Activated CD8-positive, alpha-beta T cell treated with anti-CD3 and anti-CD28 coated beads for 36 hours (primary cell): Measurements from ENCODE around the gene KSR2. TPM values are rescaled to one million over a fixed set of nuclear protein-coding genes. Genes with fewer than 3 reads are reported as not detected.

Source experiments
- ATAC-seq: fragments of 200-7000 bp; cut with Tn5 transposase; one replicate; pipeline ENCODE4 v1.10.0; 2021; ENCODE audit warnings: mild to moderate bottlenecking, moderate library complexity
- CTCF ChIA-PET: fragments of 350-600 bp; sonication (Branson Sonifier 250); formaldehyde crosslinking; loops from one replicate; lab custom pipeline; 2021; ENCODE audit warnings: antibody characterized with exemption; lab: Charles Lee
- POLR2A ChIA-PET: fragments of 350-600 bp; sonication (Branson Sonifier 250); formaldehyde crosslinking; loops from one replicate; lab custom pipeline; 2021; ENCODE audit warnings: antibody characterized with exemption; lab: Charles Lee
- DNase-seq: peaks from one replicate; pipeline ENCODE4 v3.0.0-alpha.2; 2020
- H3K27ac Mint-ChIP-seq: one replicate; pipeline ENCODE4 v1.8.0; 2021; ENCODE audit warnings: mild to moderate bottlenecking, mixed read lengths
- H3K27me3 Mint-ChIP-seq: one replicate; pipeline ENCODE4 v1.8.0; 2021; ENCODE audit warnings: mixed read lengths
- H3K36me3 Mint-ChIP-seq: one replicate; pipeline ENCODE4 v1.8.0; 2021; ENCODE audit warnings: low read depth, mixed read lengths
- H3K4me1 Mint-ChIP-seq: one replicate; pipeline ENCODE4 v1.8.0; 2021; ENCODE audit warnings: low read depth, mixed read lengths
- H3K4me3 Mint-ChIP-seq: one replicate; pipeline ENCODE4 v1.8.0; 2021; ENCODE audit warnings: mild to moderate bottlenecking, moderate library complexity, mixed read lengths
- H3K9me3 Mint-ChIP-seq: one replicate; pipeline ENCODE4 v1.8.0; 2021; ENCODE audit warnings: mixed read lengths
- intact Hi-C: fragments of 100-400 bp; cut with micrococcal nuclease; formaldehyde crosslinking; loops from one replicate; pipeline ENCODE4 v1.10.0; 2022
- total RNA-seq, 2 experiments: library from RNA; stranded (reverse); gene quantifications; one replicate each; pipeline ENCODE4 v1.2.3, GENCODE V29; 2021
- TF ChIP-seq, protein P1 (sequence below): fragments of 200-600 bp; IDR thresholded peaks from one replicate; pipeline ENCODE4 v1.8.0; 2022; ENCODE audit warnings: antibody characterized with exemption, mild to moderate bottlenecking

KSR2 gene
- total RNA-seq, 2 experiments from 2014 or later = 0.02 TPM; not detected in 1

DNA sequence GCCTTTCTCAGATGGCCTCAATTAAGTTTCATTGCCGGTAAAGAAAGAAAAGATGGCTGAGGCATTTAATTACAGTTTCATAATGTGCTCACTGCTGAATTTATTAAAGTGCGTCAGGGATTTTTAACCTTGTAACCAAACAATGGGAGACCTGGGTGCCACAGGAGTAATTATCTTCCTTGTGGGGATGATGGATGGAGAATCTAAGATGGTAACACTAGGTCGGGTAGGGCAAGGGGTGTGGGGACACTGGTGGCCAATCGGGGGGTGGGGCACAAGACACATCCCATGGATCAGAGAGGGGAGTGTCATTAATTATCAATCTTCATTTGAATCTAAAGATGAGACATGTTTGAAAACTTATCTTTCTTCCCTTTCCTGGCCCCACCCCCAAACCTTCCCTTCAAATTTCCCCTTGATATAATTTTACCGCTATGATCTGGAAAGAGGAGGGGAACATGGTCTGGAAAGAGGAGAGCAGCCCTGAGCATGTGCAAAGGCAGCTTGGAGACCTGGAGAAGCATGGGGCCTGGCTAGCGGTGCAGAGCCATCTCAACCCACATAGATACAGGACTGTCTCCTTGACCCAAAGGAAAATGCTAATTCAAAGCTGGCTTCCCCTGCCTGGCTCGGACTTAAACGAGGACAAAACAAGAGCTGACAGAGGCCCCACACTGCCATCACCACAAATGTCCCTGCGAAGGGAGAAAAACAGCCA is 376.0 kb downstream of the KSR2 start:
- H3K9me3 Mint-ChIP-seq = peaks cover 5% of the 10 kb centered on the region
- POLR2A ChIA-PET = no interaction called here
- CTCF ChIA-PET = interaction anchor here (1.2 kb wide), 1 partner anchor 360 kb away, joined by 3 read pairs; no protein-coding TSS in a partner anchor
- TF ChIP-seq, protein P1, sequence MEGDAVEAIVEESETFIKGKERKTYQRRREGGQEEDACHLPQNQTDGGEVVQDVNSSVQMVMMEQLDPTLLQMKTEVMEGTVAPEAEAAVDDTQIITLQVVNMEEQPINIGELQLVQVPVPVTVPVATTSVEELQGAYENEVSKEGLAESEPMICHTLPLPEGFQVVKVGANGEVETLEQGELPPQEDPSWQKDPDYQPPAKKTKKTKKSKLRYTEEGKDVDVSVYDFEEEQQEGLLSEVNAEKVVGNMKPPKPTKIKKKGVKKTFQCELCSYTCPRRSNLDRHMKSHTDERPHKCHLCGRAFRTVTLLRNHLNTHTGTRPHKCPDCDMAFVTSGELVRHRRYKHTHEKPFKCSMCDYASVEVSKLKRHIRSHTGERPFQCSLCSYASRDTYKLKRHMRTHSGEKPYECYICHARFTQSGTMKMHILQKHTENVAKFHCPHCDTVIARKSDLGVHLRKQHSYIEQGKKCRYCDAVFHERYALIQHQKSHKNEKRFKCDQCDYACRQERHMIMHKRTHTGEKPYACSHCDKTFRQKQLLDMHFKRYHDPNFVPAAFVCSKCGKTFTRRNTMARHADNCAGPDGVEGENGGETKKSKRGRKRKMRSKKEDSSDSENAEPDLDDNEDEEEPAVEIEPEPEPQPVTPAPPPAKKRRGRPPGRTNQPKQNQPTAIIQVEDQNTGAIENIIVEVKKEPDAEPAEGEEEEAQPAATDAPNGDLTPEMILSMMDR = no peak
- ATAC-seq (no peak), DNase-seq (no peak)
- no peak overlapping the region for H3K27ac Mint-ChIP-seq
- H3K4me1 Mint-ChIP-seq = no peaks in the 10 kb centered on the region
- intact Hi-C loops = no loop called here
- no peaks in the 10 kb centered on the region for H3K36me3 Mint-ChIP-seq
- peaks cover 5% of the 10 kb centered on the region for H3K27me3 Mint-ChIP-seq
- no peak overlapping the region for H3K4me3 Mint-ChIP-seq

- Mint-ChIP-seq H3K4me3 (no peak overlapping the region), H3K9me3 (peaks cover 5% of the 10 kb centered on the region), H3K27me3 (peaks cover 12% of the 10 kb centered on the region), H3K27ac (no peak overlapping the region), H3K4me1 (no peaks in the 10 kb centered on the region), H3K36me3 (no peaks in the 10 kb centered on the region)
- ChIA-PET CTCF (no interaction called here), POLR2A (no interaction called here)
- TF ChIP-seq, protein P1 = no peak
- intact Hi-C loops = no loop called here
- no peak for DNase-seq
- no peak for ATAC-seq
Measured at GRCh38 chr12:117590999-117591398, 377.8 kb downstream of the KSR2 start.

DNA sequence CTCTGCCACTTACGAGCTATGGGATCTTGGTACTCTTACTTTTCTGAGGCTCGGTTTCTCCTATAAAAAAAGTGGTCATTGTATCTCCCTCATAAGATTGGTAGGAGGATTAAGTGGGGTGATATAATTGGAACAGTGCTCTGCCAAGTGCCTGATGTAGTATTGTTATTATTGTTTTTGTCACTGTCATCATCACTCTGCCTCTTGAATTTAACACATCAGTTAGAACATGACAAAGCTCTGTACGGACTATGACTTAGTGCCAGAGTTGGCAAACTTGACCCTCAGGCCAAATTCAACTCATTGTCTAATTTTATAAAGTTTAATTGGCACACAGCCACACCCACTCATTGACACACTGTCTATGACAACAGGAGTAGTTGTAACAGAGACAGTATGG is 378.4 kb downstream of the KSR2 start:
- Mint-ChIP-seq H3K27ac (no peak overlapping the region), H3K9me3 (peaks cover 5% of the 10 kb centered on the region), H3K4me1 (no peaks in the 10 kb centered on the region), H3K36me3 (no peaks in the 10 kb centered on the region), H3K27me3 (peaks cover 14% of the 10 kb centered on the region), H3K4me3 (no peak overlapping the region)
- ChIA-PET CTCF (interaction anchor here (4.2 kb wide), 1 partner anchor 222 kb away, joined by 36 read pairs; no protein-coding TSS in a partner anchor), POLR2A (no interaction called here)
- intact Hi-C loops = no loop called here
- TF ChIP-seq, protein P1 = no peak
- ATAC-seq (no peak), DNase-seq (no peak)

- H3K9me3 Mint-ChIP-seq = peaks cover 5% of the 10 kb centered on the region
- no peak overlapping the region for H3K27ac Mint-ChIP-seq
- no peak overlapping the region for H3K4me3 Mint-ChIP-seq
- ATAC-seq (no peak), DNase-seq (no peak)
- no peaks in the 10 kb centered on the region for H3K36me3 Mint-ChIP-seq
- no peaks in the 10 kb centered on the region for H3K4me1 Mint-ChIP-seq
- peaks cover 14% of the 10 kb centered on the region for H3K27me3 Mint-ChIP-seq
- ChIA-PET POLR2A (no interaction called here), CTCF (interaction anchor here (0.8 to 4.2 kb wide), 8 partner anchors 9 to 377 kb away, joined by 3 to 36 read pairs (median 9); no protein-coding TSS in a partner anchor)
- TF ChIP-seq, protein P1 = no peak
- intact Hi-C loops = loop anchor here (2.0 to 10.0 kb wide), 4 partner anchors 222 to 377 kb away; no protein-coding TSS in a partner anchor
Measured at GRCh38 chr12:117589021-117589420, 379.8 kb downstream of the KSR2 start.
